Measurements from ENCODE around the gene KLHL30.

The KLHL30 gene, protein sequence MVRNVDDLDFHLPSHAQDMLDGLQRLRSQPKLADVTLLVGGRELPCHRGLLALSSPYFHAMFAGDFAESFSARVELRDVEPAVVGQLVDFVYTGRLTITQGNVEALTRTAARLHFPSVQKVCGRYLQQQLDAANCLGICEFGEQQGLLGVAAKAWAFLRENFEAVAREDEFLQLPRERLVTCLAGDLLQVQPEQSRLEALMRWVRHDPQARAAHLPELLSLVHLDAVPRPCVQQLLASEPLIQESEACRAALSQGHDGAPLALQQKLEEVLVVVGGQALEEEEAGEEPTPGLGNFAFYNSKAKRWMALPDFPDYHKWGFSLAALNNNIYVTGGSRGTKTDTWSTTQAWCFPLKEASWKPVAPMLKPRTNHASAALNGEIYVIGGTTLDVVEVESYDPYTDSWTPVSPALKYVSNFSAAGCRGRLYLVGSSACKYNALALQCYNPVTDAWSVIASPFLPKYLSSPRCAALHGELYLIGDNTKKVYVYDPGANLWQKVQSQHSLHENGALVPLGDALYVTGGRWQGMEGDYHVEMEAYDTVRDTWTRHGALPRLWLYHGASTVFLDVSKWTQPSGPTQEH

DNA sequence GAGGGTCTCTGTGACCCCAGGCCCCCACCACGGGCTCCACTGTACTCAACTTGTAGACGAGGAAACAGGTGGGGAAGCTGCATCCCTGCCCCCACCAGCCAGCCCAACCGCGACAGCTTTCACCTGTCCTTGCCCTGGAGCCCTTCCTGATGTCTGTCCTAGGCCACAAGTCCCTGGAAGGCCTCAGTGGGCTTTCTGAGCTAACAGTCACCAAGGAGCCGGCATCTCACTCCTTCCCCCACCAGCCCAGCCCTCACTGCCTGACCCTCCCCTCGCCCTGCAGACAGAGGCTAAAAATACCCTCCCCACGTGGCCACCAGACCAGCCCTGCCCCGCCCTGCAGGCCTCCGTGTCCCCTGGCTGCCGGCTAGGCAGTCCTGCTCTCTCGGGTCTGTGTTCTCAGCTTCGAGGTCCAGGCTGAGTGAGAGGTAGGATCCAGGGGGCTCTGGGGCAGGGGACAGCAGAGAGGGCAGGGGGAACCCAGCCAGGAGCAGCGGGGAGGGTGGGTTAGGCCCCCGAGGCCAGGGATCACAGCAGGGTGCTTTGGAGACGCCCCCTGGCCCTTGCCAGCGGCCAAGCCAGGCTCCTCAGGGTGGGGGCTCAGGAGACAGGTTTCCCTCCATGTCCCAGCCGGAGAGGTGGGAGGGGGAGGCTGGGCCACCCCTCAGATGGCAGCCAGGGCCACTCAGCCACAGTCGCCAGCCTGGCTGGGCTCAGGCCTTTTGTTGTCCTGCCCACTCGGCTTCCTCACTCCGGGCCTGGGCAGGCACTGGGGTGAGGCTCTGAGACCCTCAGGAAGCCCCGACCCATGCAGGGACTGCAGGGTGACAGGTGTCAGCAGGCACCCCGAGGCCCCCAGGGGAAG lies at the start of gene KLHL30:
Gene KLHL30 (plus strand): TSS at position 338 of the 865 bp plus-strand sequence. CDS start 2,087 bp downstream, outside the sequence.
- no peak for DNase-seq (ENCODE audit: low read depth, low spot score)
- H3K4me3 ChIP-seq (ENCODE audit: low read depth, low read length), result no peak within 1 kb of the TSS
- ChIA-PET POLR2A (no interaction called here), CTCF (interaction anchor here (0.9 to 2.2 kb wide), 5 partner anchors 11 to 124 kb away, joined by 3 to 13 read pairs (median 4); no protein-coding TSS in a partner anchor)
- TF ChIP-seq, protein P1, sequence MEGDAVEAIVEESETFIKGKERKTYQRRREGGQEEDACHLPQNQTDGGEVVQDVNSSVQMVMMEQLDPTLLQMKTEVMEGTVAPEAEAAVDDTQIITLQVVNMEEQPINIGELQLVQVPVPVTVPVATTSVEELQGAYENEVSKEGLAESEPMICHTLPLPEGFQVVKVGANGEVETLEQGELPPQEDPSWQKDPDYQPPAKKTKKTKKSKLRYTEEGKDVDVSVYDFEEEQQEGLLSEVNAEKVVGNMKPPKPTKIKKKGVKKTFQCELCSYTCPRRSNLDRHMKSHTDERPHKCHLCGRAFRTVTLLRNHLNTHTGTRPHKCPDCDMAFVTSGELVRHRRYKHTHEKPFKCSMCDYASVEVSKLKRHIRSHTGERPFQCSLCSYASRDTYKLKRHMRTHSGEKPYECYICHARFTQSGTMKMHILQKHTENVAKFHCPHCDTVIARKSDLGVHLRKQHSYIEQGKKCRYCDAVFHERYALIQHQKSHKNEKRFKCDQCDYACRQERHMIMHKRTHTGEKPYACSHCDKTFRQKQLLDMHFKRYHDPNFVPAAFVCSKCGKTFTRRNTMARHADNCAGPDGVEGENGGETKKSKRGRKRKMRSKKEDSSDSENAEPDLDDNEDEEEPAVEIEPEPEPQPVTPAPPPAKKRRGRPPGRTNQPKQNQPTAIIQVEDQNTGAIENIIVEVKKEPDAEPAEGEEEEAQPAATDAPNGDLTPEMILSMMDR (IDR thresholded peaks at IDR 0.05; ENCODE audit: insufficient read depth, low read length, missing control alignments), result no peak

DNA sequence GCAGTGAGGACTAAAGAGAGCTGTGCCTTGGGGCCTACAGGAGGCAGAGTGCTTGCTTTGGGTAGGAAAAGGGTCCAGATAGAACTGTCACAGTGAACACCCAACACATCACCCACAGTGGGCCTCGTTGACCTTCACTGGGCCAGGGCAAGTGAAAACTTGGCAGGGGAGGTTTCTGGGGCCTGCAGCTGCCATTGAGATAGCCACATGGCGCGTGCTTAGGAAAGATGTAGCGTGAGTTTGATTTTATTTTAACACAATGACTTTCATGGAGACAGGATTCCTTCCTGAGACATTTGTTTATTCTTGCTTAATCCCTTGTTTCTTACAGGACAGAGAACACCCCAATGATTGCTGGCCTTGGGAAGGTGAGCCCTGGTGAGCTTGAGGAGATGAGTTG lies 47.6 kb upstream of the KLHL30 start:
- no peak overlapping the region for H3K4me3 ChIP-seq (ENCODE audit: low read depth, low read length)
- CTCF ChIA-PET, result interaction anchor here (1.0 kb wide), 1 partner anchor 18 kb away, joined by 3 read pairs; no protein-coding TSS in a partner anchor
- POLR2A ChIA-PET, result no interaction called here
- TF ChIP-seq, protein P1 (IDR thresholded peaks at IDR 0.05; ENCODE audit: insufficient read depth, low read length, missing control alignments), result no peak
- no peak for DNase-seq (ENCODE audit: low read depth, low spot score)

DNA sequence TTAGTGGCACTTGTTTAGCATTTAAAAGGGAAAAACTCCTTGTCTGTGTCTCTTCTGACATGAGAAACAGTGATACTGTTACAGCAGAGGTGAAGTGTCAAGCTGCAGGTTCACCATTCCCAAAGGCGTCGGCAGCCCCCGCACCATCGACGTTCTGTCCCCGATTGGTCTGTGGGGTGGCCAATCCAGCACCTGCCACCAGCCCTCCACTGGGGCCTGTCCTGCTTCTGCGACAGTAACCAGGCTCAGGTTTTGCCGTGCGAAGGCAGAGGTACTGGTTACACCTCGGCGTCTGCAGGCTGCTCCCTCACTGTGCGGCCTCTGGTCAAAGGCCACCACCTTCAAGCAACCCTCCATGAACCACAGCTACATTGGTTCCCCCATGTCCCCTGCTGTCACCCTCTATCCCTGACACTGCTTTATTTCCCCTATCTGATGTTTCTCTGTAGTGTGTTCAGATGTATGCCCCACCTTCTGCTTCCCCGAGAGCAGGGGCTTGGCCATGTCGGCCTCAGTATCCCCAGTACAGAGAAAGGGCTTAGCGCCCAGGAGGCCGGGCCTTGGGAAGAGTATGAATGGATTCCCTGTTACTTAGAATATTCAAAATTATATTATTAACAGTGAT lies 46.9 kb upstream of the KLHL30 start:
- no peak overlapping the region for H3K4me3 ChIP-seq (ENCODE audit: low read depth, low read length)
- CTCF ChIA-PET, result interaction anchor here (1.0 kb wide), 1 partner anchor 17 kb away, joined by 3 read pairs; no protein-coding TSS in a partner anchor
- no peak for DNase-seq (ENCODE audit: low read depth, low spot score)
- TF ChIP-seq, protein P1 (IDR thresholded peaks at IDR 0.05; ENCODE audit: insufficient read depth, low read length, missing control alignments), result no peak
- POLR2A ChIA-PET, result no interaction called here

DNA sequence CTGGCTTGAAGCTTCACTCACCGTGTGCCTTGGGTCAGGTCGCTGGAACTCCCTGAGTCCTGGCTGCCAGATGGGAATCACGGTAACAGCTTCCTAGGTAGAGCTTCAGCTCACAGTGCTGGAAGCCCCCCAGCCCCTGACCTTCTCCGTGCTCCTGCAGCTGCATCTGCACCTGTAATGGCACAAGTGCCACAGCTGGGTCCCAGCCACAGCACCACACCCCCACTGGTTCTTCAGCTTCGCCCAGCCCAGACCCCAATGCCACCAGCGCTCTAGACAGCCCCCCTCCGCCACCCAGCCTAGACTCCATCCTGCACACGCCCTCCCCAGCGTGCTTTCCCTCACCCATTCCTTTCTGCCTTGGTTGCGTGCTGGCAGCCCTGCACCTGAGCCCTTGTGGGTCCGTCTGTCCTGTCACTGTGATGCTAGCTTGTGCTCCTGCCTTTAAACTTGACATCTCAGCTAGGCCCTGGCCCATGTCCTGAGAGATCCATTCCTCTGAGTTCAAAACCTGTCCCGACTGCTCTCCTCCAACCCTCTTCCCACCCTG lies 45.9 kb upstream of the KLHL30 start:
- ChIA-PET POLR2A (no interaction called here), CTCF (no interaction called here)
- TF ChIP-seq, protein P1 (IDR thresholded peaks at IDR 0.05; ENCODE audit: insufficient read depth, low read length, missing control alignments), result no peak
- H3K4me3 ChIP-seq (ENCODE audit: low read depth, low read length), result no peak overlapping the region
- DNase-seq (ENCODE audit: low read depth, low spot score), result no peak

DNA sequence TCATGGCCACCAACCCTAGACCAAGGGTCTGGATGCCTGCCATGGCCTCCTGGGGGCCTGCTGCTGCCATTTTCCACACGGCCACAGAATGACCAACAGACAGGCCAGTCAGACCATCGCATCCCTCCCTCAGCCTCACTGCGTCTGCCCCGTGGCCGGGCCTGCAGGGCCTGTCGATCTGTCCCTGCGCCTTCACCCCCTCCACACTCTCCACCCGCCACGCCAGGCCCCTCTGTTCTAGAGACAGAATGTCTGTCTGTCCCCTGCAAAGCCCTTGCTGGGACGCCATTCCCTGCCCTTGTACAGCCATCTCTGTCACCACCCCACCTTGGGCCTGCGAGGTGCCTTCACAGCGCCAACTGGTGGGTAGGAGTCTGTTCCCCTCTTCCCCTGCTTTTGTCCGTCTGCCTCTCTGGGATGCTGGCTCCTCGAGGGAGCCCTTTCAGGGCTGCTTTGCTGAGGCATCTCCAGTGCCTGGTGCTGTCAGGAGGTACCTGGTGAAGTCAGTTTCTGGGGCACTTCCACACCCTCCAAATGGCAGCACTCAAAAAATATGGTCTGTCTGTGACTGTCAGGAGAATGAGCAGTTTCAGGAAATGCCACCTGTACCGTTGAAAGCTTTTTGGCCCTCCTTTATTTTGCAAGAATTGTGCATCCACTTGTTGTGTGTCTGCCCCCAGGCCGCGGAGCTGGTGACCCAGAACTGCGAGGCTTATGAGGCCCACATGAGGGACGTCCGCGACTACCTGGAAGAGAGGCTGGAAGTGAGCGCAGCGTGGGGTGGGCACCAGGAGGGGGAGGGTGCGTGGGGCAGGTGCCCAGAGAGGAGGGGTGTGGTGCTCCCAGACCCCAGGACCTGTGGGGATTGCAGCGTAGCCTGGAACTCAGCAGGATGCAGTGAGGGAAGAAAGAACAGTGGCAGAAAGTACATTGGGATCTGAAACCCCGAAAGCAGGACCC lies 45.0 kb upstream of the KLHL30 start:
- ChIA-PET POLR2A (no interaction called here), CTCF (no interaction called here)
- no peak for DNase-seq (ENCODE audit: low read depth, low spot score)
- no peak overlapping the region for H3K4me3 ChIP-seq (ENCODE audit: low read depth, low read length)
- TF ChIP-seq, protein P1 (IDR thresholded peaks at IDR 0.05; ENCODE audit: insufficient read depth, low read length, missing control alignments), result no peak
